Measurements from ENCODE around the gene ASIC3.

Gene ASIC3

DNA sequence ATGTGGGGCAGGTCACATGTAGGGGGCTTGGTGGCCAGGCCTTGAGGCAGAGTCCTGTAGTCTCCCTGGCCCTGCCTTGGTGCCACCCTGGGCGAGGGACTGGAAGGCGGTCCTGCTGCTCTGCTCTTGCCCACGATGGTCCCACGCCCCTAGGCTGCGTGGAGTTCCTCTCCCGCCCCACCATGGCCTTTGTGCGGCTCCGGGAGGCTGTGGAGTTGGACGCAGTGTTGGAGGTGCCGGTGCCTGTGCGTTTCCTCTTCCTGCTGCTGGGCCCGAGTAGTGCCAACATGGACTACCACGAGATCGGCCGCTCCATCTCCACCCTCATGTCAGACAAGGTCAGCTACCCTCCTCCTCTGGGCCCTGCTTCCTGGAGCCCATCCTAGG, 22.2 kb downstream of the ASIC3 start:
- no peak for DNase-seq (ENCODE audit: low read depth)
- no peak overlapping the region for H3K4me3 ChIP-seq (ENCODE audit: low read length)
- no peak for TF ChIP-seq CTCF (conservative IDR thresholded peaks at IDR 0.05; ENCODE audit: low read depth, low read length)

DNA sequence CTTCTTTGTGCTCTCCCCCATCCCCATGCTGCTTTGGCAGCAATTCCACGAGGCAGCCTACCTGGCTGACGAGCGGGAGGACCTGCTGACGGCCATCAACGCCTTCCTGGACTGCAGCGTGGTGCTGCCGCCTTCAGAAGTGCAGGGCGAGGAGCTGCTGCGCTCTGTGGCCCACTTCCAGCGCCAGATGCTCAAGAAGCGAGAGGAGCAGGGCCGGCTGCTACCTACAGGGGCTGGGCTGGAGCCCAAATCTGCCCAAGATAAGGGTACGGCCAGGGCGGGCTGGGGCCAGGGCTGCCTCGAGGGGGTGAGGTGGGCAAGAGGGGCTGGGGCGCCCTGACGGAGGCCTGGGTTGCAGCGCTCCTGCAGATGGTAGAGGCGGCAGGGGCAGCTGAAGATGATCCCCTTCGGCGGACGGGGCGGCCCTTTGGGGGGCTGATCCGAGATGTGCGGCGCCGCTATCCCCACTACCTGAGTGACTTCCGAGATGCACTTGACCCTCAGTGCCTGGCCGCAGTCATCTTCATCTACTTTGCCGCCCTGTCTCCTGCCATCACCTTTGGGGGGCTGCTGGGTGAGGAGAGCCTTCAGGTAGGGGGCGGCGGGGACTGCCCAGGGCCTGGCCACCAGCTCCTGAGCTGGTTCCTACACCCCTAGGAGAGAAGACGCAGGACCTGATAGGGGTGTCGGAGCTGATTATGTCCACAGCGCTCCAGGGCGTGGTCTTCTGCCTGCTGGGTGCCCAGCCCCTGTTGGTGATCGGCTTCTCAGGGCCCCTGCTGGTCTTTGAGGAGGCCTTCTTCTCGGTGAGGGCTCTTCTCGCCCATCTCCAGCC, 22.9 kb downstream of the ASIC3 start:
- no peak for DNase-seq (ENCODE audit: low read depth)
- TF ChIP-seq CTCF (conservative IDR thresholded peaks at IDR 0.05; ENCODE audit: low read depth, low read length), result no peak

GRCh38 chr7:151073990-151074389, 25.7 kb downstream of the ASIC3 start:
- no peak for DNase-seq (ENCODE audit: low read depth)
- no peak overlapping the region for H3K4me3 ChIP-seq (ENCODE audit: low read length)
- no peak for TF ChIP-seq CTCF (conservative IDR thresholded peaks at IDR 0.05; ENCODE audit: low read depth, low read length)

More for the DNA sequence above, 22.9 kb downstream of the ASIC3 start:
- H3K4me3 ChIP-seq (ENCODE audit: low read length), result no peak overlapping the region

- DNase-seq (ENCODE audit: low read depth), result no peak
- no peak overlapping the region for H3K4me3 ChIP-seq (ENCODE audit: low read length)
- TF ChIP-seq CTCF (conservative IDR thresholded peaks at IDR 0.05; ENCODE audit: low read depth, low read length), result no peak
Measured at GRCh38 chr7:151074817-151075661, 26.7 kb downstream of the ASIC3 start.

GRCh38 chr7:151075662-151075971, 27.3 kb downstream of the ASIC3 start:
- no peak for TF ChIP-seq CTCF (conservative IDR thresholded peaks at IDR 0.05; ENCODE audit: low read depth, low read length)

GRCh38 chr7:151075978-151076426, 27.7 kb downstream of the ASIC3 start:
- DNase-seq (ENCODE audit: low read depth), result no peak
- H3K4me3 ChIP-seq (ENCODE audit: low read length), result no peak overlapping the region
- TF ChIP-seq CTCF (conservative IDR thresholded peaks at IDR 0.05; ENCODE audit: low read depth, low read length), result no peak

More at GRCh38 chr7:151075662-151075971, 27.3 kb downstream of the ASIC3 start:
- no peak for DNase-seq (ENCODE audit: low read depth)
- H3K4me3 ChIP-seq (ENCODE audit: low read length), result no peak overlapping the region

Measured in retinal pigment epithelial cell (primary cell).